ENCODE data around the gene CCDC171.
"Not testable (repeated sequence)": the region's sequence is repeated elsewhere in the genome, so short reads cannot be mapped to it uniquely, and the experiment has no call there.

CCDC171 gene

DNA sequence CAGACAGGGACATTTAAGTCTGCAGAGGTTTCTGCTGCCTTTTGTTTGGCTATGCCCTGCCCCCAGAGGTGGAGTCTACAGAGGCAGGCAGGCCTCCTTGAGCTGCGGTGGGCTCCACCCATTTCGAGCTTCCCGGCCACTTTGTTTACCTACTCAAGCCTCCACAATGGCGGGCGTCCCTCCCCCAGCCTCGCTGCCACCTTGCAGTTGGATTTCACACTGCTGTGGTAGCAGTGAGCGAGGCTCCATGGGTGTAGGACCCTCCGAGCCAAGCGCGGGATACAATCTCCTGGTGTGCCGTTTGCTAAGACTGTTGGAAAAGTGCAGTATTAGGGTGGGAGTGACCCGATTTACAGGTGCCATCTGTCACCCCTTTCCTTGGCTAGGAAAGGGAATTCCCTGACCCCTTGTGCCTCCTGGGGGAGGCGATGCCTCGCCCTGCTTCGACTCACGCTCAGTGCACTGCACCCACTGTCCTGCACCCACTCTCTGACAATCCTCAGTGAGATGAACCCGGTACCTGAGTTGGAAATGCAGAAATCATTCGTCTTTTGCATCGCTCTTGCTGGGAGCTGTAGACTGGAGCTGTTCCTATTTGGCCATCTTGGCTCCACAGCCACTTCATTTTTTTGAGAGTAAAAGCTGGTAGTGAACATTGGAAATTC, 48.0 kb downstream of the CCDC171 start:
- H3K9me3 ChIP-seq (ENCODE audit: insufficient read depth, low read depth, low read length); H3K4me3 ChIP-seq (ENCODE audit: low read depth, low read length); H3K18ac ChIP-seq (ENCODE audit: low read length); H3K27ac ChIP-seq (ENCODE audit: low read depth, low read length); H3K27me3 ChIP-seq (ENCODE audit: insufficient read depth, low read length); H3K79me2 ChIP-seq (ENCODE audit: control insufficient read depth, insufficient read depth, low read length, poor library complexity); H3K4me1 ChIP-seq (ENCODE audit: control insufficient read depth in 1 of 2, insufficient read depth in 2 of 2, low read length in 2 of 2); H2AFZ ChIP-seq (ENCODE audit: insufficient read depth, low read length, poor library complexity); H3K9ac ChIP-seq (ENCODE audit: low read length); H2BK5ac ChIP-seq (ENCODE audit: low read depth, low read length, poor library complexity); H3K23ac ChIP-seq (ENCODE audit: low read length); H3K36me3 ChIP-seq (ENCODE audit: control insufficient read depth in 1 of 2, insufficient read depth in 2 of 2, low read length in 2 of 2); DNase-seq; H4K8ac ChIP-seq (ENCODE audit: low read depth, low read length); H4K91ac ChIP-seq (ENCODE audit: low read depth, low read length); H2BK120ac ChIP-seq (ENCODE audit: insufficient read depth, low read length, poor library complexity); H2BK12ac ChIP-seq (ENCODE audit: low read length); H3K79me1 ChIP-seq (ENCODE audit: low read length); H3K4ac ChIP-seq (ENCODE audit: low read depth, low read length); H4K12ac ChIP-seq (ENCODE audit: low read depth, low read length); H2AK5ac ChIP-seq (ENCODE audit: low read length); H3K4me2 ChIP-seq (ENCODE audit: low read length); H3K14ac ChIP-seq (ENCODE audit: low read length): not testable (repeated sequence)
- WGBS (ENCODE audit: extremely low coverage, insufficient coverage, insufficient read length) = no CpG with 5 or more reads among the region's 19 CpGs

DNA sequence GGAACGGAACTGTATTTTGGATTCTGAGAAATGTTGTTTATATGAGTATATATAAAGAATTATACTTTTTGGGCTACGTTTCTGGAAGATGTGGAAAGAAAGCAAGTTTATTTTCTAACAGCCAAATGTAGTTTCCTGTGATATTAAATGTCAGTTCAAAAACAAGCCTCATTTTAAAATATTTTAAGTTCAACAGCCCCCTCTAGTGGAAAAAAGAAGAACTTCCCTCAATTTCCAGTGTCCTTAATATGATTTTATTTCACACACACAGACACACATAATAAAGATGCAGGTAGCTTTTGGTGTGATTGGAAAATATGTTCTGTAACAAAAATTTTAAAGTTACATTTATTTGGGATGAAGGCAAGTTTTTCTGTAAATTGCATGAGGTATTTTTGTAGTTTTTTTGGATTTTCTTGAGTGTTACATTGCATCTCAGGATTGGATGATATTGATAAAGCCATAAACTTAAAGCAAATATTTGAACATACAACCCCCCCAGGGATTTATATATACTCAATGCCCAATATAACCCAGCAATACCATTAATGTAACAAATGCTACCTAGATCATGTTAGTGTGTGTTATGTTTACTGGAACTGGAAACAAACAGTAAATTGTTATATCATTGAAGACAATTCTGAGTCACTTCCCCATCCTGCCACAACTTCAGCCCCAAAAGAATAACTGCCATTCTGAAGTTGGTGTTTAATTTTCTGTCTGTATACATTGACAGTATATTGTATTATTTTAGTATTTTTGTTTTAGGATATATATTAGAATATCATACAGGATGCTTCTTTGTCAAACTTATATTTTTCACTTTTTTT, 54.0 kb downstream of the CCDC171 start:
- Histone ChIP-seq H3K9ac (ENCODE audit: low read length) (no peak overlapping the region), H2AFZ (ENCODE audit: insufficient read depth, low read length, poor library complexity) (no peak overlapping the region), H3K4me3 (ENCODE audit: low read depth, low read length) (no peak overlapping the region), H2AK5ac (ENCODE audit: low read length) (no peak overlapping the region), H3K4ac (ENCODE audit: low read depth, low read length) (no peak overlapping the region), H3K27me3 (ENCODE audit: insufficient read depth, low read length) (no peaks in the 10 kb centered on the region), H4K91ac (ENCODE audit: low read depth, low read length) (no peak overlapping the region), H3K79me1 (ENCODE audit: low read length) (no peaks in the 10 kb centered on the region), H4K12ac (ENCODE audit: low read depth, low read length) (no peak overlapping the region), H2BK12ac (ENCODE audit: low read length) (no peak overlapping the region), H3K4me1 (ENCODE audit: control insufficient read depth in 1 of 2, insufficient read depth in 2 of 2, low read length in 2 of 2) (no peaks in the 10 kb centered on the region), H3K18ac (ENCODE audit: low read length) (no peak overlapping the region), H3K27ac (ENCODE audit: low read depth, low read length) (no peak overlapping the region), H3K4me2 (ENCODE audit: low read length) (no peak overlapping the region), H2BK120ac (ENCODE audit: insufficient read depth, low read length, poor library complexity) (no peak overlapping the region), H4K8ac (ENCODE audit: low read depth, low read length) (no peak overlapping the region), H3K23ac (ENCODE audit: low read length) (no peak overlapping the region), H2BK5ac (ENCODE audit: low read depth, low read length, poor library complexity) (no peak overlapping the region), H3K79me2 (ENCODE audit: control insufficient read depth, insufficient read depth, low read length, poor library complexity) (no peaks in the 10 kb centered on the region), H3K36me3 (ENCODE audit: control insufficient read depth in 1 of 2, insufficient read depth in 2 of 2, low read length in 2 of 2) (no peaks in the 10 kb centered on the region), H3K14ac (ENCODE audit: low read length) (no peak overlapping the region), H3K9me3 (ENCODE audit: insufficient read depth, low read depth, low read length) (no peaks in the 10 kb centered on the region)
- DNase-seq = peak in 1 of 2 donors; percentile 87
- no CpG with 5 or more reads among the region's 2 CpGs for WGBS (ENCODE audit: extremely low coverage, insufficient coverage, insufficient read length)

DNA sequence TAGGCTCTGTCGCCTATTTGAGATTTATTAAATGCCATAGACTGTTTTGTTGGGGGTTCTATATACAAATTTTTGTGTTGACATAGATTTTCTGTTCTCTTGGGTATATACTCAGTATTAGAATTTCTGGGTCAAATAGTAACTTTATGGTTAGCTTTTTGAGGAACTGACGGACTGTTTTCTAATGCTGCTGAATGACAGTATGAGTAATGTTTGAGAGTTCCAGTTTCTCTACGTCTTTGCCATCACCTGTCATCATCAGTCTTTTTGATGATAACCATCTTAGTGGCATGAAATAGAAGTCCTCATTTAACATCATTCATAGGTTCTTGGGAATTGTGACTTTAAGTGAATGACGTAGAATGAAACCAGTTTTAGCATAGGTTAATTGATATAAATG, 60.1 kb downstream of the CCDC171 start:
- Histone ChIP-seq H3K4ac (ENCODE audit: low read depth, low read length) (no peak overlapping the region), H2BK12ac (ENCODE audit: low read length) (no peak overlapping the region), H3K4me3 (ENCODE audit: low read depth, low read length) (no peak overlapping the region), H3K4me1 (ENCODE audit: control insufficient read depth in 1 of 2, insufficient read depth in 2 of 2, low read length in 2 of 2) (no peaks in the 10 kb centered on the region), H2BK5ac (ENCODE audit: low read depth, low read length, poor library complexity) (no peak overlapping the region), H3K14ac (ENCODE audit: low read length) (no peak overlapping the region), H2AK5ac (ENCODE audit: low read length) (no peak overlapping the region), H3K4me2 (ENCODE audit: low read length) (no peak overlapping the region), H4K12ac (ENCODE audit: low read depth, low read length) (no peak overlapping the region), H3K9ac (ENCODE audit: low read length) (no peak overlapping the region), H3K18ac (ENCODE audit: low read length) (no peak overlapping the region), H3K36me3 (ENCODE audit: control insufficient read depth in 1 of 2, insufficient read depth in 2 of 2, low read length in 2 of 2) (peaks cover 0 to 4% of the 10 kb centered on the region in 2 experiments), H2AFZ (ENCODE audit: insufficient read depth, low read length, poor library complexity) (no peak overlapping the region), H2BK120ac (ENCODE audit: insufficient read depth, low read length, poor library complexity) (no peak overlapping the region), H4K8ac (ENCODE audit: low read depth, low read length) (no peak overlapping the region), H3K79me1 (ENCODE audit: low read length) (no peaks in the 10 kb centered on the region), H3K27ac (ENCODE audit: low read depth, low read length) (no peak overlapping the region), H3K9me3 (ENCODE audit: insufficient read depth, low read depth, low read length) (no peaks in the 10 kb centered on the region), H3K23ac (ENCODE audit: low read length) (no peak overlapping the region), H4K91ac (ENCODE audit: low read depth, low read length) (no peak overlapping the region), H3K27me3 (ENCODE audit: insufficient read depth, low read length) (no peaks in the 10 kb centered on the region), H3K79me2 (ENCODE audit: control insufficient read depth, insufficient read depth, low read length, poor library complexity) (no peaks in the 10 kb centered on the region)
- DNase-seq = peak in 1 of 2 donors; percentile 34
- no CpG with 5 or more reads among the region's 4 CpGs for WGBS (ENCODE audit: extremely low coverage, insufficient coverage, insufficient read length)

- Histone ChIP-seq H3K14ac (ENCODE audit: low read length) (no peak overlapping the region), H3K4ac (ENCODE audit: low read depth, low read length) (no peak overlapping the region), H3K27ac (ENCODE audit: low read depth, low read length) (no peak overlapping the region), H4K8ac (ENCODE audit: low read depth, low read length) (no peak overlapping the region), H3K79me2 (ENCODE audit: control insufficient read depth, insufficient read depth, low read length, poor library complexity) (no peaks in the 10 kb centered on the region), H3K4me2 (ENCODE audit: low read length) (no peak overlapping the region), H3K79me1 (ENCODE audit: low read length) (no peaks in the 10 kb centered on the region), H4K91ac (ENCODE audit: low read depth, low read length) (no peak overlapping the region), H3K23ac (ENCODE audit: low read length) (no peak overlapping the region), H3K4me1 (ENCODE audit: control insufficient read depth in 1 of 2, insufficient read depth in 2 of 2, low read length in 2 of 2) (no peaks in the 10 kb centered on the region), H2AFZ (ENCODE audit: insufficient read depth, low read length, poor library complexity) (no peak overlapping the region), H3K9me3 (ENCODE audit: insufficient read depth, low read depth, low read length) (no peaks in the 10 kb centered on the region), H2AK5ac (ENCODE audit: low read length) (no peak overlapping the region), H2BK12ac (ENCODE audit: low read length) (no peak overlapping the region), H4K12ac (ENCODE audit: low read depth, low read length) (no peak overlapping the region), H3K9ac (ENCODE audit: low read length) (no peak overlapping the region), H3K27me3 (ENCODE audit: insufficient read depth, low read length) (no peaks in the 10 kb centered on the region), H3K4me3 (ENCODE audit: low read depth, low read length) (no peak overlapping the region), H2BK120ac (ENCODE audit: insufficient read depth, low read length, poor library complexity) (no peak overlapping the region), H3K18ac (ENCODE audit: low read length) (no peak overlapping the region), H3K36me3 (ENCODE audit: control insufficient read depth in 1 of 2, insufficient read depth in 2 of 2, low read length in 2 of 2) (peaks cover 0 to 4% of the 10 kb centered on the region in 2 experiments), H2BK5ac (ENCODE audit: low read depth, low read length, poor library complexity) (no peak overlapping the region)
- DNase-seq = no peak
- WGBS (ENCODE audit: extremely low coverage, insufficient coverage, insufficient read length) = no CpG with 5 or more reads among the region's 7 CpGs
Measured at GRCh38 chr9:15617782-15618181, 64.9 kb downstream of the CCDC171 start.
